ENCODE measurements around the gene CST3.

Gene CST3

GRCh38 chr20:23585808-23586734 lies 51.7 kb downstream of the CST3 start:
- DNase-seq (ENCODE audit: low read depth), result no peak
- in situ Hi-C loops (cut with HindIII; ENCODE audit: low sequenced_read_pairs), result no loop called here
- no peak for TF ChIP-seq CTCF (IDR thresholded peaks at IDR 0.05; ENCODE audit: low read depth, low read length, missing control alignments)
- no peak overlapping the region for H3K4me3 ChIP-seq (ENCODE audit: low read depth, low read length)

GRCh38 chr20:23585449-23585807 lies 52.3 kb downstream of the CST3 start:
- in situ Hi-C loops (cut with HindIII; ENCODE audit: low sequenced_read_pairs), result no loop called here
- no peak for TF ChIP-seq CTCF (IDR thresholded peaks at IDR 0.05; ENCODE audit: low read depth, low read length, missing control alignments)
- H3K4me3 ChIP-seq (ENCODE audit: low read depth, low read length), result no peak overlapping the region
- DNase-seq (ENCODE audit: low read depth), result no peak

DNA sequence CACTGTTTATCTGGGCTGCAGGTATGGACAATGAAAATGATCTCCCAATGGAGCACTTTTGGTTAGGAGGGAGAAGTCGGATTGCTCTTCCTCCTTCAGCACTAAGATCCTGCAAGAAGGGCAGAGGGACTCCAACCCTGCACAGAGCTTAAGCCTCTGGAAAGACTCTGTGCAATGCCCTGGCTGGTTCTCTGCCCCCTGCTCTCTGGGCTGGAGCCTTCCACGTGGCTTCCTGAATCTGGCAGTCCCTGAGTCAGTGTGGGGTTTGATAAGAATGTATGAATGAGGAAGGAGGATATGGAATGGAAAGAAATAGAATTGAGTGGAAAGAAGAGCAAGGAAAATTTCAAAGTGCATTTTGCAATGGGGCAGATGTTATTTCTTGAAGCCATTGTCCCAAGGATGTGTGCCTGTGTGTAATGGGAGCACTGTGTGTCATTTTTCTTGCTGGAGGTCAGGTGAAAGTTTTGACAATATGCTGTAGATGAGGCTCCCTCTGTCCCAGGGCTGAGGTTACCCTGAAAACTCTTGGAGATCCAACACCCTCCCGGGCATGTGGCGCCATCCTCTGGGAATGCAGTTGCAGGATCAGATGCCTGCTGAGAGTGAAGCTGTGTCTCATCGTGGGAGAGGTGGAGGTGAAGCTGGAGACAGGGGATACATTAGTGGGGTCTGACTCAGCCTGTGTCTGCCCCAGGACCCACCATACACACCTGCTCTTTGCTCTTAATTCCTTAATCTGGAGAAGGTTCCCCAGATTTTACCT lies 53.1 kb downstream of the CST3 start:
- in situ Hi-C loops (cut with HindIII; ENCODE audit: low sequenced_read_pairs), result no loop called here
- TF ChIP-seq CTCF (IDR thresholded peaks at IDR 0.05; ENCODE audit: low read depth, low read length, missing control alignments), result no peak

More for the DNA sequence above, 53.1 kb downstream of the CST3 start:
- no peak for DNase-seq (ENCODE audit: low read depth)
- H3K4me3 ChIP-seq (ENCODE audit: low read depth, low read length), result no peak overlapping the region
